Gastroesophageal sphincter (tissue), 4 donors: ENCODE results near the gene FAM210B. TPM values are rescaled to one million over a fixed set of nuclear protein-coding genes. Genes with fewer than 3 reads are reported as not detected.

ENCODE experiments used
- ATAC-seq: fragments of 150-250 bp; one replicate; pipeline ENCODE4 v1.9.1; 2016; ENCODE audit warnings: mild to moderate bottlenecking, moderate library complexity
- H3K27ac ChIP-seq, 4 donors: fragments of 200-600 bp; sonication (generic) in 3 of 4; 1 replicate in 3 of 4; 2 replicates in 1 of 4; pipeline ENCODE4 v1.5.1; 2016 to 2019
- H3K27me3 ChIP-seq: fragments of 200-600 bp; sonication (generic); one replicate; pipeline ENCODE4 v1.5.1; 2019
- H3K36me3 ChIP-seq, 2 donors: fragments of 200-600 bp; sonication (generic); one replicate each; pipeline ENCODE4 v1.5.1; 2019; ENCODE audit warnings: control low read depth in 1 of 2
- H3K4me1 ChIP-seq, 3 donors: fragments of 200-600 bp; sonication (generic); 1 replicate in 2 of 3; 2 replicates in 1 of 3; pipeline ENCODE4 v1.5.1; 2016 to 2019; ENCODE audit warnings: control low read depth in 2 of 3
- H3K4me3 ChIP-seq, 2 donors: fragments of 200-600 bp; sonication (generic); one replicate each; pipeline ENCODE4 v1.5.1; 2019; ENCODE audit warnings: mild to moderate bottlenecking in 1 of 2, moderate library complexity in 1 of 2
- H3K9me3 ChIP-seq, 3 donors: fragments of 200-600 bp; sonication (generic); one replicate each; pipeline ENCODE4 v1.5.1; 2017 to 2019; ENCODE audit warnings: control low read depth in 2 of 3
- CTCF ChIP-seq, 4 experiments: fragments of 200-600 bp in 2 of 4; fragments of 450-650 bp in 2 of 4; sonication (generic) in 1 of 4; IDR thresholded peaks; one replicate each; pipeline ENCODE4 v1.5.1; 2017 to 2019; ENCODE audit warnings: antibody characterized with exemption in 4 of 4, mild to moderate bottlenecking in 2 of 4, moderate library complexity in 2 of 4
- EP300 ChIP-seq: sonication (generic); formaldehyde crosslinking; IDR thresholded peaks from one replicate; pipeline ENCODE4 v1.6.1; 2017; ENCODE audit warnings: antibody characterized with exemption, mild to moderate bottlenecking
- POLR2A ChIP-seq, 2 donors: fragments of 450-650 bp; IDR thresholded peaks; one replicate each; pipeline ENCODE4 v1.6.1; 2017; ENCODE audit warnings: antibody characterized with exemption in 2 of 2, mild to moderate bottlenecking in 2 of 2, moderate library complexity in 1 of 2
- POLR2AphosphoS5 ChIP-seq: sonication (generic); formaldehyde crosslinking; IDR thresholded peaks from one replicate; pipeline ENCODE4 v1.6.1; 2017; ENCODE audit warnings: antibody characterized with exemption
- WGBS, 2 donors: methylation state at CpG; one replicate each; pipeline ENCODE4 v1.1.5; 2018; ENCODE audit warnings: low coverage in 1 of 2; 5-methylcytosine and 5-hydroxymethylcytosine counted together
- total RNA-seq, 4 donors: library from RNA; depleted of rRNA; stranded (reverse); fragments of >200 nt; gene quantifications; one replicate each; pipeline ENCODE4 v1.1.0, GENCODE V29; 2016

FAM210B gene
- total RNA-seq, 4 donors from 2014 or later = 57.4 to 79.9 (median 59.3) TPM

DNA sequence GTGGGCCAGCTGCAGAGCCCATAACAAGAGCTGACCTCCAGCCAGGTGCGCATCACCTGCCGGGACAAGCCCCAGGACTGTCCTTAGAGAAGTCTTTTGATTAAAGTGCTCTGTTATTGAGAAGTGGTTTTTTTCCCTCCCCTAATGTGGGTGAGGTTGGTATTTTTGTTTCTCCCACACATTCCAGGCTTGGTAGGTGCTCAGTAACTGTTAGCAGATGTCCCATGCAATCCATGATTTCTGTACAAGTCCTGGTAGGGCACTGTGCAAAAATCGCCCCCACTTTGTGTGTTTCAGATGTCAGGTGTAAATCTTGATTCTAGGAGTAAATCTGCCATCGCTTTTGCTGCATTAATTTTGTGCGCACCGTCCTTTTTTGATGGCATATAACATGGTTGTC is 4.7 kb downstream of the FAM210B start:
- Histone ChIP-seq H3K36me3 (peaks cover 0 to 63% of the 10 kb centered on the region in 2 donors), H3K4me1 (peaks cover 0 to 46% (median 19%) of the 10 kb centered on the region in 3 donors)
- 97 to 100% methylated on average over 2 to 5 of the region's 6 CpGs for WGBS, 2 donors

DNA sequence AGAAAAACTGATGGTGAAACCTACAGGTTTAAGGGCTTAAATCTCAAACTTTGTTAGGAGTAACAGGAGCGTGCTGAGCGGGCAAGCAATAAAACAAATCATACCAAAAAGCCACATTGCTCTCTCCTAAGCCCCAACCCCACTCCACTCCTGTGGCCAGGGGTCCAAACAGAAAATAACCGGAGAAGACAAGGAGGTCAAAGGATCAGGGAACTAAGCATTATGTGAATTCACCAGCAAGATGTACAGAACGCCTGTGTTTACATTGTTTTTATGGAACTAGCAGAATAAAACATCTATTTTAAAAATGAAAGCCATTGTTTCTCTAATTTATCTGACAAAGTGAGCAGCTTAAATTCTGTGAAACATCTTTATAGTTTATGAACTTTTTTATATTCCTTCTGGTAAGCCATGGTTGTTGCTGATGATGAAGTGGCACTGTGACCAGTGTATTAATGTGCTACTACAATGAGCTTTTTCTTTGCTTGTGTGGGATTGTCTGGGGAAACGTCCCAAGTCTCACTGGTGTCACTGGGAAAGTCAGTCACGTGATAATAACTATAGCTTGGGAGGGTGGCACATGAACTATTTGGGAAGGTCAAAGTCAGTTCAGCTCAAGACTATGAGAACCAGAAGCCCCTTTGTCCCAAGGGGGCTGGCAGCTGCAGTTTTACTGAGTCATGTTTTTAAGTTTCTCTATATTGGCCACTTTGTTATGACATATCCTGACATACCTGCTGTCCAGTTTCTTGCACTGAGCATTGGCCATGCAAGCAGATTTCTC is 9.8 kb downstream of the FAM210B start:
- no peak overlapping the region for H3K4me3 ChIP-seq
- H3K4me1 ChIP-seq = peaks cover 0 to 3% (median 0%) of the 10 kb centered on the region in 3 donors
- peaks cover 0 to 68% of the 10 kb centered on the region in 2 donors for H3K36me3 ChIP-seq
- no peaks in the 10 kb centered on the region for H3K27me3 ChIP-seq
- WGBS, 2 donors = 60 to 89% methylated on average over 4 to 5 of the region's 6 CpGs
- H3K27ac ChIP-seq = no peak overlapping the region
- ATAC-seq = no peak
- TF ChIP-seq EP300 (no peak), POLR2AphosphoS5 (no peak), POLR2A (IDR thresholded peaks at IDR 0.05) (no peak), CTCF (IDR thresholded peaks at IDR 0.05) (no peak)
- H3K9me3 ChIP-seq = no peaks in the 10 kb centered on the region

More for the DNA sequence above, 4.7 kb downstream of the FAM210B start:
- Histone ChIP-seq H3K9me3 (no peaks in the 10 kb centered on the region), H3K27ac (no peak overlapping the region), H3K27me3 (no peaks in the 10 kb centered on the region), H3K4me3 (no peak overlapping the region)
- TF ChIP-seq CTCF (IDR thresholded peaks at IDR 0.05) = no peak
- TF ChIP-seq POLR2A (IDR thresholded peaks at IDR 0.05) = no peak
- TF ChIP-seq POLR2AphosphoS5 = no peak
- TF ChIP-seq EP300 = no peak
- ATAC-seq = no peak

DNA sequence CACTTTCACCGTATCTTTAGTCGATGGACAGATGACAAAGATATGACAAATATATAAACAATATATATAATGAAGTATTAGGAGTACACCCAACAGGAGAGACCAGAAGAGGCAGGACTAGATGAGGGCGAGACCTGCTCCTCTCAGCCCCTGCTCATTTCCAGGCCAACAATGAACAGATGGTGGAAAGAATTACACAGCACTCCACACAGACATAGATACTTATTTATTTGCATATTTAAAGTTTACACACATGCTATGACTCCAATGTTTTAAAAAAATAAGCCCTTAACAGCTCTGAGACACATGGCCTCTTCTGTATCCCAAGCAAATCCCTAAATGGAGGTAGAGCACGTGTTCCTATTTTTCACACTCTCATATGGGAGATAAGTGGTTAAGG is 10.4 kb downstream of the FAM210B start:
- TF ChIP-seq POLR2AphosphoS5 (no peak), CTCF (IDR thresholded peaks at IDR 0.05) (no peak)
- H3K36me3 ChIP-seq = peaks cover 0 to 61% of the 10 kb centered on the region in 2 donors
- no peaks in the 10 kb centered on the region for H3K4me1 ChIP-seq
- no peaks in the 10 kb centered on the region for H3K27me3 ChIP-seq
- ATAC-seq = no peak
- H3K4me3 ChIP-seq = no peak overlapping the region
- H3K9me3 ChIP-seq = no peaks in the 10 kb centered on the region
- WGBS, 2 donors = 75 to 78% methylated on average over 3 to 4 of the region's 4 CpGs
- no peak overlapping the region for H3K27ac ChIP-seq

DNA sequence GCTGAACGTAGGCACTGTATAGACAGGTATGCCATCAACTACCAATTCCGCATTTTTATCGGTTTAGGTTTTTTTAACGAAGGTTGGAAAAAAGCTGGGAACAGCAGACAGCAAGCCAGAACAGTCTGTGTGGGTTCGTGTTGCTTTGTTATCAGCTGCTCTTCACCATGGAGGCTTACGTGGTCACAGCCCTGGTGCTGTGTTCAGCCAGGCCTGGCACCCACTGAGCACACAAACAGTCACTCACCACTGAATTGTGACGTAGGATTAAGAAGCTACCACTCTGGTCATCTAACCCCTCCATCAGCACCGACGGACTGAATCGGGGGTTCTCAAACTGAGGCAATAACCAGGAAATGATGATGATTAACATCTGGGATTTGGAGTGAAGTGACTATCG is 13.2 kb downstream of the FAM210B start:
- ATAC-seq = no peak
- H3K4me1 ChIP-seq = no peaks in the 10 kb centered on the region
- WGBS, 2 donors = 71 to 82% methylated on average over 2 to 10 of the region's 11 CpGs

More for the DNA sequence above, 13.2 kb downstream of the FAM210B start:
- TF ChIP-seq POLR2AphosphoS5 = no peak
- no peak for TF ChIP-seq CTCF (IDR thresholded peaks at IDR 0.05)
- no peak for TF ChIP-seq POLR2A (IDR thresholded peaks at IDR 0.05)
- TF ChIP-seq EP300 = no peak
- no peak overlapping the region for H3K4me3 ChIP-seq
- peaks cover 0 to 33% of the 10 kb centered on the region in 2 donors for H3K36me3 ChIP-seq
- no peaks in the 10 kb centered on the region for H3K9me3 ChIP-seq
- no peaks in the 10 kb centered on the region for H3K27me3 ChIP-seq
- H3K27ac ChIP-seq = no peak overlapping the region
